ENCODE results near the gene VSNL1.

- TF ChIP-seq CTCF (conservative IDR thresholded peaks at IDR 0.05) (no peak), EZH2 (IDR thresholded peaks at IDR 0.05; ENCODE audit: low read depth) (no peak)
Observed at GRCh38 chr2:17587469-17587868, 47.0 kb downstream of the VSNL1 start.

Measured in PC-9 (cell line).